ENCODE results near the gene B4GALT1.

DNA sequence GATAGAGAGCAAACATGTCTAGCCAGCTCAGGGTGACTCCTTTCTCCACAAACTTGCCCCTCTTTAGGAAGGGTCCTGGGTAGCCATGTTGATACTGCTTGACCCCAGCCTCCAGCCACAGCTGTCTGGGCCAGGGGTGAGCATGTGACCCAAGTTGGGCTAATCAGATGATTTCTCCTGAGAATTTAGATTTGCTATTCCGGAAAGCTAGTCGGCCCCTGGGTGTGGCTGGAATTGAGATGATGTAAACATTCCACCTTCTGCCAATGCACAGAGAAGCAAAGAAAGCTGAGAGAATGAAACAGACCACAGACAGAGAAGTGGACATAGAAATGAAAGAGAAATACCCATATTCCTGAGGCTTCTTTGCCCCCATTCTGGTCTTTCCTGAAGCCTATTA is 17.8 kb upstream of the B4GALT1 start:
- TF ChIP-seq, protein P1, sequence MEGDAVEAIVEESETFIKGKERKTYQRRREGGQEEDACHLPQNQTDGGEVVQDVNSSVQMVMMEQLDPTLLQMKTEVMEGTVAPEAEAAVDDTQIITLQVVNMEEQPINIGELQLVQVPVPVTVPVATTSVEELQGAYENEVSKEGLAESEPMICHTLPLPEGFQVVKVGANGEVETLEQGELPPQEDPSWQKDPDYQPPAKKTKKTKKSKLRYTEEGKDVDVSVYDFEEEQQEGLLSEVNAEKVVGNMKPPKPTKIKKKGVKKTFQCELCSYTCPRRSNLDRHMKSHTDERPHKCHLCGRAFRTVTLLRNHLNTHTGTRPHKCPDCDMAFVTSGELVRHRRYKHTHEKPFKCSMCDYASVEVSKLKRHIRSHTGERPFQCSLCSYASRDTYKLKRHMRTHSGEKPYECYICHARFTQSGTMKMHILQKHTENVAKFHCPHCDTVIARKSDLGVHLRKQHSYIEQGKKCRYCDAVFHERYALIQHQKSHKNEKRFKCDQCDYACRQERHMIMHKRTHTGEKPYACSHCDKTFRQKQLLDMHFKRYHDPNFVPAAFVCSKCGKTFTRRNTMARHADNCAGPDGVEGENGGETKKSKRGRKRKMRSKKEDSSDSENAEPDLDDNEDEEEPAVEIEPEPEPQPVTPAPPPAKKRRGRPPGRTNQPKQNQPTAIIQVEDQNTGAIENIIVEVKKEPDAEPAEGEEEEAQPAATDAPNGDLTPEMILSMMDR (IDR thresholded peaks at IDR 0.05), result no peak
- no peak for TF ChIP-seq POLR2A (IDR thresholded peaks at IDR 0.05)
